Calu3 (cell line): ENCODE measurements around the gene NCAN. TPM values are rescaled to one million over a fixed set of nuclear protein-coding genes. Genes with fewer than 3 reads are reported as not detected.

Experiments
- BruUV-seq: library from RNA; stranded (reverse); fragments of 400-500 nt; replicated peaks from 2 replicates; lab custom pipeline; 2021; lab: Mats Ljungman, UMichigan
- CTCF ChIA-PET: fragments of 300-600 bp; sonication (Branson Sonifier 250); formaldehyde crosslinking; loops from one replicate; lab custom pipeline; 2022; ENCODE audit warnings: antibody characterized with exemption; lab: Charles Lee
- DNase-seq: peaks from one replicate; pipeline ENCODE4 v3.0.0; 2022
- H3K27ac Mint-ChIP-seq: one replicate; pipeline ENCODE4 v1.8.0; 2022; ENCODE audit warnings: mixed read lengths; ENCODE audit not compliant: unreplicated experiment
- H3K27me3 Mint-ChIP-seq: one replicate; pipeline ENCODE4 v1.8.0; 2022; ENCODE audit warnings: mixed read lengths; ENCODE audit not compliant: unreplicated experiment
- H3K36me3 Mint-ChIP-seq: one replicate; pipeline ENCODE4 v1.8.0; 2022; ENCODE audit warnings: mild to moderate bottlenecking, moderate library complexity, mixed read lengths; ENCODE audit not compliant: insufficient read depth, unreplicated experiment
- H3K4me1 Mint-ChIP-seq: one replicate; pipeline ENCODE4 v1.8.0; 2022; ENCODE audit warnings: mild to moderate bottlenecking, low read depth, mixed read lengths; ENCODE audit not compliant: unreplicated experiment
- H3K4me3 Mint-ChIP-seq: one replicate; pipeline ENCODE4 v1.8.0; 2022; ENCODE audit warnings: mild to moderate bottlenecking, low read depth, moderate library complexity, mixed read lengths; ENCODE audit not compliant: unreplicated experiment
- H3K9me3 Mint-ChIP-seq: one replicate; pipeline ENCODE4 v1.8.0; 2022; ENCODE audit warnings: low read depth, mixed read lengths; ENCODE audit not compliant: unreplicated experiment
- intact Hi-C: fragments of 100-400 bp; cut with micrococcal nuclease; formaldehyde crosslinking; loops from one replicate; pipeline ENCODE4 v1.10.0; 2022; ENCODE audit not compliant: unreplicated experiment
- total RNA-seq: library from RNA; stranded (reverse); gene quantifications from 2 replicates; pipeline ENCODE4 v1.2.3, GENCODE V29; 2022
- TF ChIP-seq, protein P1 (sequence below): fragments of 200-600 bp; IDR thresholded peaks from one replicate; pipeline ENCODE4 v1.8.0; 2022; ENCODE audit warnings: antibody characterized with exemption; ENCODE audit not compliant: unreplicated experiment

Gene NCAN
- total RNA-seq, 1 experiment from 2014 or later = not detected

DNA sequence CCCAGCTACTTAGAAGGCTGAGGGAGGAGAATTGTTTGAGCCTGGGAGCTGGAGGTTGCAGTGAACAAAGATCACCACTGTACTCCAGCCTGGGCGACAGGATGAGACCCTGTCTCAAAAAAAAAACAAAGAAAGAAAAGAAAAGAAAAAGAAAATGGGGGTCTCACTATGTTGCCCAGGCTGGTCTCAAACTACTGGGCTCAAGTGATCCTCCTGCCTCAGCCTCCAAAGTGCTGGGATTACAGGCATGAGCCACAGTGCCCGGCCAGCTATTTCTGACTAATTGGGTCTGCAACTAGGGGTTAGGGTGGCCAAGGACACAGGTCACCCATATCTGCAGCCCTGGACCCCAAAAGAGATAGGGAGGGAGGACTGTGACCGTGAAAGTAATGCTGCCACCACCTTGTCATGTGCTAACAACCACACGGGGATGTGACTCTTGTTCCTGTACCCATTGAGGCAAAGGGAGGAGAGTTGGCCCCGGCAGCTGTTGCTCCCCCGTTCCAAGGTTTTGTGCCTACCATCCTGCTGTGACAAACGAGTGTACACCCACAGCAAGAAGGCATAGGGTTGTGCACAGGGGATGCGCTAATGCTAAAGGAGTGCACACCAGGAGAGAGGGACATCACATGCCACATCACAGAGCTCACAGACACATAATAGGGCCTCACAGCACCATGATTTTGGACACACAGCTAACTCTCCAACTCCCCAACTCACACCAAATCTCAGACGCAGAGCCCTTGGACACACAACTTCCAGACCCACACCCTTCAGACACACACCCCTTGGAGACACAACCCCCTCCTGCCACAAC is 42.3 kb upstream of the NCAN start:
- peak overlapping the region; percentile 61 for H3K4me3 Mint-ChIP-seq
- no peak for DNase-seq
- intact Hi-C loops = no loop called here
- CTCF ChIA-PET = interaction anchor here (1.0 kb wide), 1 partner anchor 33 kb away, joined by 3 read pairs; the partner anchor contains the start of gene NR2C2AP
- H3K4me1 Mint-ChIP-seq = no peaks in the 10 kb centered on the region
- H3K27me3 Mint-ChIP-seq = no peaks in the 10 kb centered on the region
- H3K27ac Mint-ChIP-seq = no peak overlapping the region
- TF ChIP-seq, protein P1, sequence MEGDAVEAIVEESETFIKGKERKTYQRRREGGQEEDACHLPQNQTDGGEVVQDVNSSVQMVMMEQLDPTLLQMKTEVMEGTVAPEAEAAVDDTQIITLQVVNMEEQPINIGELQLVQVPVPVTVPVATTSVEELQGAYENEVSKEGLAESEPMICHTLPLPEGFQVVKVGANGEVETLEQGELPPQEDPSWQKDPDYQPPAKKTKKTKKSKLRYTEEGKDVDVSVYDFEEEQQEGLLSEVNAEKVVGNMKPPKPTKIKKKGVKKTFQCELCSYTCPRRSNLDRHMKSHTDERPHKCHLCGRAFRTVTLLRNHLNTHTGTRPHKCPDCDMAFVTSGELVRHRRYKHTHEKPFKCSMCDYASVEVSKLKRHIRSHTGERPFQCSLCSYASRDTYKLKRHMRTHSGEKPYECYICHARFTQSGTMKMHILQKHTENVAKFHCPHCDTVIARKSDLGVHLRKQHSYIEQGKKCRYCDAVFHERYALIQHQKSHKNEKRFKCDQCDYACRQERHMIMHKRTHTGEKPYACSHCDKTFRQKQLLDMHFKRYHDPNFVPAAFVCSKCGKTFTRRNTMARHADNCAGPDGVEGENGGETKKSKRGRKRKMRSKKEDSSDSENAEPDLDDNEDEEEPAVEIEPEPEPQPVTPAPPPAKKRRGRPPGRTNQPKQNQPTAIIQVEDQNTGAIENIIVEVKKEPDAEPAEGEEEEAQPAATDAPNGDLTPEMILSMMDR = no peak
- BruUV-seq = no TSS peak
- peaks cover 18% of the 10 kb centered on the region for H3K36me3 Mint-ChIP-seq
- H3K9me3 Mint-ChIP-seq = no peaks in the 10 kb centered on the region

DNA sequence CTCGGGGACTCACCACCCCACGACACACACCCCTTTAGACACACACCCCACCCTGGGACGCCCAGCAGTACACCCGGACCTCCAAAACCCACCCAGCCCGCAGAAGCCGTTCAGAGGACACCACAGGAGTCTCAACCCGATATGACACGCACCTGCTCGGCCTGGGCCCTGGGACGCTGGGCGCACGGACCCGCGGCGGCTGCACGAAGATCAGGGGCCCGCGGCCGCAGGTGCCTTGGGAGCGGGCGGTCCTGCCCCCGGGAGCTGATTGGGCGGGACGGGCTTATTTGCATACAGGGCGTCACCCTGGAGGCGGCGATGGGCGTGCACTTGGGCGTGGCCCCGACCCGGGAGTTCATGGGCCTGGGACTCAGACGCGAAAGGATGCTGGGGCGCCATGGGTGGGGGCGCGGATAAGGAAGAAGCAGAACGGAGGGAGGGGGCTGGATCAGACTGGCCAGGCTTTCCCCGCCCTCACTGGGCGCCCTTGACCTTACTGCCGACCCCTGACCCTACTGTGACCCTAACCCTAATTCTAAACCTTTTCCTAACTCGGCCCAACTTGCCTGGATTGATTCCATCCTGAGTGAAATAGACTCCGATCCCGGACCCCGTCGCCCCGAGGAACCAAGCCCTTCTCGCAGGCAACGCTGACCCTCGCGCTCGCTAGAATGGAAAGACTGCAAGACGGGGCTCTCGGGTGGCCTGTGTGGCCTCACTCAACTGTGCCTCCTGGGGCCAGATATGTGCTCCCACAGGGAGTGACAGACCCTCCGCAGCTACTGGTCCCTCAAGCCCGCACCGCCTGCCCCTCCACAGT is 41.5 kb upstream of the NCAN start, which contains the start of gene MEF2B:
Gene MEF2B, minus strand, starts transcription at position 211 of the 820 bp plus-strand sequence. CDS start 19,528 bp downstream, outside the sequence.
- TF ChIP-seq, protein P1 = no peak
- Mint-ChIP-seq H3K27me3 (no peaks in the 10 kb centered on the region), H3K9me3 (no peaks in the 10 kb centered on the region), H3K4me3 (peak within 1 kb of the TSS; percentile 61), H3K4me1 (no peaks in the 10 kb centered on the region), H3K27ac (no peak within 1 kb of the TSS), H3K36me3 (peaks cover 23% of the 10 kb centered on the region)
- BruUV-seq = no TSS peak
- intact Hi-C loops = no loop called here
- DNase-seq = peak; percentile 84
- CTCF ChIA-PET = interaction anchor here (1.0 kb wide), 1 partner anchor 33 kb away, joined by 3 read pairs; the partner anchor contains the start of gene NR2C2AP

DNA sequence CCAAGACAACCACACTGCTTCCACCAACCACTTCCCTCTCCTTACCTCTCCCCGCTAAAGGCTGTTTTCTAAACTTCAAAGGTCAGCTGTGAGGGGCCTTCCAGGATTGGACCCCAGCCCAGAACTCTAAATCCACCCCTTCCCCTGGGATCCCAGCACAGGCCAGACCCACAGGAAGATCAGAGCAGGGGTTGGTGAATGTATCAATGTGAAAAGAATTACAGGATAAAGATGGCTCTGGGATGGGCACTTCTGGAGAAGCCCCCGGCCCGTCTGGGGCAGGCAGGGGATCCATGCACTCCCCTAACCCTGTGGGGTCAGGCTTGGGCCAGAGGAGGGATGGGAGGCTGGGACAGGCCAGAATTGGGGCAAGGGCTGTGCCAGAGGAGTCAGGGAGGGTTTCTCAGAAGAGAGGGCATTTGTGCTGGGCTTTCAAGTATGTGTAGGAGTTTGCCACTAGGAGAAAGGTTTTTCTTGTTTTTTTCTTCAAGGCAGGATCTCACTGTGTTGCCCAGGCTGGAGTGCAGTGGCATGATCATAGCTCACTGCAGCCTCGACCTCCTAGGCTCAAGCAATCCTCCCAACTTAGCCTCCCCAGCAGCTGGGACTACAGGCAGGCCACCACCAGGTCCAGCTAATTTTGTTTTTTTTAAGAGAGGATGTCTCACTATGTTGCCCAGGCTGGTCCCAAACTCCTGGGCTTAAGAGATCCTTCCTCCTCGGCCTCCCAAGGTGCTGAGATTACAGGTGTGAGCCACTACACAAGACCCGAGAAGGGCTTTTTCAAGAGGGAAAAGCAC is 40.7 kb upstream of the NCAN start:
- TF ChIP-seq, protein P1 = no peak
- no TSS peak for BruUV-seq
- intact Hi-C loops = no loop called here

More for the DNA sequence above, 40.7 kb upstream of the NCAN start:
- CTCF ChIA-PET = no interaction called here
- H3K4me3 Mint-ChIP-seq = peak overlapping the region; percentile 61
- H3K4me1 Mint-ChIP-seq = no peaks in the 10 kb centered on the region
- peaks cover 23% of the 10 kb centered on the region for H3K36me3 Mint-ChIP-seq
- H3K27ac Mint-ChIP-seq = no peak overlapping the region
- H3K27me3 Mint-ChIP-seq = no peaks in the 10 kb centered on the region
- H3K9me3 Mint-ChIP-seq = no peaks in the 10 kb centered on the region
- no peak for DNase-seq
